GM19372 (cell line): ENCODE data around the gene RASA3.

ENCODE experiments used
- ATAC-seq: cut with Tn5 transposase; IDR thresholded peaks from one replicate; pipeline ENCODE4 v1.9.1; 2021; ENCODE audit warnings: mild to moderate bottlenecking, low read depth, moderate library complexity; ENCODE audit not compliant: unreplicated experiment

Gene RASA3

DNA sequence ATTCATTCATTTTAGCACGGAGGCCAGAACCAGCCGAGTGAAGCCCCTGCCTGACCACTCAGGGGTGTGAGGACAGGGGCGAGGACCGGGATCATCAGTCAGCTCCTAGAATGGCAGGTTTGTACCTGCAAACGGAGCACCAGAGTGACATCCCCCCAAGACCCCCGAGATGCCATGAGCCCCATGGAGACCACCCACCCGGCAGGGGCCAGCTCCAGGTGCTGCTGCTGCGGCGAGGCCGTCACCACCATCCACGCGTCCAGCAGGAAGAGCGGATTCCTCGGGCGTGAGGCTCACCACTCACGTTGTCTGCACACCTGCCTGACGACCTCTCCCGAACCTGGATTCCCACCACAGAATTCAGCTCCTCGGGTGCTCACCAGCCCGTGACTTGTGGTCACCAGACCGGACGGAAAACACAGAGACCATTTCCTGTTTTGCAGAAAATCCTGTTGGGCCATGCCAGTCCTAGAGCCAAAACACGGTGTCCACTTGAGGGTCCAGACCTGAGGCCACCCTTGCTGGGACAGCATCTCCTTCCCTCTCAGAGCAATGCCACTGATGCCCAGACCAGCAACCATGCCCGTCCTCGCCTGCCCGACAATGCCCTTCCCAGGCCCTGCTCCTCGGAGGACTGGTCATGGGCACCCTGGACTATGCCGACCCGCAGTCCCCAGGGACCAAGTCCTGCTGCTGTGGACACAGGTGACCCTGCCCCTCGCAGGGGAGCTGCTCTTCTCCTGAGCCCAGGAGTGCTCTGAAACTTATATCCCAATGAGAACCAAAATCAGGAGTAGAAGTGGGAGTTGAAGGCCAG lies 74.2 kb downstream of the RASA3 start:
- ATAC-seq, result no peak

GRCh38 chr13:114057166-114058050 lies 75.0 kb downstream of the RASA3 start:
- no peak for ATAC-seq

DNA sequence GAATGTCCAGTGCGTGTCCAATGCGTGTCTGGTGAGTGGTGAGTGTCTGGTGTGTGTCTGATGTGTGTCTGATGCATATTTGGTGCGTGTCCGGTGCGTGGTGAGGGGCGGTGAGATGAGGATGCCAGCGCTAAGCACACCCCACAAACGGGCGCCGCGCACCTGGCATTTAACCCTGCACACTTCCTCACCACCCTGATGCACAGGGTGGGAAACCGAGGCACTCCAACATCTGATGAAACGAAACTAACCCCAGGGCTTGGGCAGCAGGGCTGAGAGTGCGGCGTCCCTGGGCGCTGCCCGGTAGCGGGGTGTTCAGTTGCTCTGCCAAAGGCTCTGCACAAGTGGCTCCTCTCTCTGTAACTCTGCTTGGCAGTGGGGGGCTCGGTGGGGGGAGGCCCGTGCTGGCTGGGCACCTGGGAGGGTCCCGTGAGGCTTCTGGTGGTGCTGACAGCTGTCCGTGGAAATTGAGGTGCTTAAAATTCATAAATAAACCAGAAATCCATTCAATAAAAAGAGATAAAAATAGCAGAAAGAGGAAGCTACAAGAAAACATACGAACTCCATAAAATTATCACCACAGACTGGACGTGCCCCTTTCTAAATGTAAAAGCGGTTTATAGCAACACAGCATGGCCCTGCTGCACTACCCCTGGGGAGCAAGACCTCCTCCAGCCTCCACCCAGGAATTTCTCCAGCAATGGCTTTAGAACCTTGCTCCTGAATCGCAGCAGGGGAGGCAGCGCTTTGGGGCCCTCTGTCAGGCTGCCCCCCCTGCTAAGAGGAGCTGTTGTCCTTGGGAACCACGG lies 76.0 kb downstream of the RASA3 start:
- no peak for ATAC-seq

DNA sequence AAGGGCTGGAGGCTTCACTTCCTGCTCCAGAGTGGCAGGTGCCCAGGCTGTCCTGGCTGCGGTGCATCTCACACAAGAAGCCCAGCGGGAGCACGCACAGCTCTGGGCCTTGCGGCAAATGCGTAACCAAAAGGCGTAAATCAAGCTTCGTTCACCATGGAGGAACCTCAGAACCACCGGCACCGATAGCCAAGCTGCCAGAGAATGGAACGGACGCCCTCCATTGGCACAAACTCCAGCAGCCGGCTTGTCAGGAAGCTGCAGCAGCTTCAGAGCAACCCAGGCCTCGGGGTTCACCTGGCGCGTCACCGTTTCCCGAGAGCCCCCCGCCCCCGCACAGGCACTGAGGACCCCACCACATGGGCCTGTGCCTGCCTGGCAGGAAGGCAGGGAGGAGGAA lies 76.7 kb downstream of the RASA3 start:
- ATAC-seq, result no peak

DNA sequence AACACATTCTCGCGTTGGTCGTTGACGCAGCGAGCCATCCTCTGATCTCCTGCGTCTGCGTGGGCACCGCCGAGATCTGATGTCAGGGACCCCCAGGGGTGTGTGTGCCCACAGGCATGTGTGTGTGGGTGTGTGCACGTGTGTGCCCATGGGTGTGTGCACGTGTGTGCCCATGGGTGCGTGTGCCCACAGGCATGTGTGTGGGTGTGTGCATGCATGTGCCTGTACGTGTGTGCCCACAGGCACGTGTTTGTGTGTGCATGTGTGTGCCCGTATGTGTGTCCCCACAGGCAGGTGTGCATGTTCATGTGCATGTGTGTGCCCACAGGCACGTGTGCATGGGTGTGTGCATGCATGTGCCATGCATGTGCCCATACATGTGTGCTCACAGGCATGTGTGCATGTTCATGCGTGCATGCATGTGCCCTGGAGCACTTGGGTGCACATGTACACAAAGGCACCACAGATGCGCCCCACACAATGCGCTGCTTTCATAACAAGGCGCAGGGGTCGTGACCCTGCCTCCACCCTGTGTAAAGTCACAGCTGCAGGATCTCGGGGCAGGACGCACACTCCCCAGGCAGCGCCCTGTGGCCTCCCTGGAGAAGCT lies 77.5 kb downstream of the RASA3 start:
- no peak for ATAC-seq

GRCh38 chr13:114054264-114054663 lies 78.2 kb downstream of the RASA3 start:
- ATAC-seq, result no peak

DNA sequence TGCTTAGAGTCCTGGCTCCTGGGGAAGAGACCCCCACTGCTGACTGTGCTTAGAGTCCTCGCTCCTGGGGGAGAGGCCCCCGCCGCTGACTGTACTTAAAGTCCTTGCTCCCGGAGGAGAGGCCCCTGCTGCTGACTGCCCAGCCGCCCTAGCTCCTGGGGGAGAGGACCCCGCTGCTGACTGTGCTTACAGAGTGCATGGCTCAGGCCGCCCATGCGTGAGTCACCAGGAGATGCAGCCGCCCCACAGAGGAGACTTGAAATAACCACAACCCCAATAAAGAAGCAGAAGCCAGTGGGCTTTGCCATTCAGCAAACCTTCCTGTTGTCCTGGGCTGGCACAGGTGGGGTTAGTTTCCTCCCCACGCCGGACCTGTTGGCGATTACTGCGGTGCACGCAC lies 79.4 kb downstream of the RASA3 start:
- no peak for ATAC-seq

DNA sequence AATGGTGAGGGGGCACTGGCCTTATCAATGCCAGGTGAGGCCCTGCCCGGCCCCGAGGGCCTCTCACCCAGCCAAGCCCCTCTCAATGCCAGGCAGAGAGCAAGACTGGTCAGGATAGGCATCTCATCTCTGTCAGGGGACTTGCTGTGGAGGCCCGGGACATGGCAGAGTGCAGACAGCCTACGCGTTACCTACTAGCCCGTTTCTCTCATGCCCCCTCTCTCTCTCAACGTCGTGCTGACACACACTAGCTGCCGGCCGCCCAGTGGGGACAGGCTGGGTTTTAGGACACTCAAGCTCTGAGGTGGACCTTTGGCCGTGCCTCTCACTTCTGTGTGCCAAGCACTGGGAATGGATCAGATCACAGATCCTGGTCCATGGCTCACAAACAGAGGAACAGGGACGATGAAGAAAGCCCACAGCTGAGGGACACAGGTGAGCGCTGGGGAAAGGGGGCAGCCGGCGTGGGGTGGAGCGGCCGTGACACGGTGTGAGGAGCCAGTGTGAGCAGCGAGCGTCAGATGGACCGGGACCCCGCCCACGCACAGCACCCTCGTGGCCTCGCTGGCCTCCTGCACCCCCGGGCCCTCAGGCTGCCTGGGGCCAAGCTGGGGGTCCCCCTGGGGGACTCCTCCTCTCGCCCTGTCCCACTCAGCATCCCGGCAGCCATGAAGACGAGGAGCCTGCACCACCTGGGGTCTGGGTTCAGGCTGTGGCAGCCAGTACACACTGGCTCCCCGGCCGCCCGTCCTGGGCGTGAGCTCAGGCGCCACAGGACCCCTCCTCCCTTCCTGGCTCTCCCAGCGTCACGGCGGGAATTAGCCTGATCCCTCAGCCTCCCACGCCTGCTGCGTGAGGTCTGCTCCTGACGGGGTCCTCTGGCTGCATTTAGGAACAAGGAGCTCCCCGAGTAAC lies 81.6 kb downstream of the RASA3 start:
- no peak for ATAC-seq

DNA sequence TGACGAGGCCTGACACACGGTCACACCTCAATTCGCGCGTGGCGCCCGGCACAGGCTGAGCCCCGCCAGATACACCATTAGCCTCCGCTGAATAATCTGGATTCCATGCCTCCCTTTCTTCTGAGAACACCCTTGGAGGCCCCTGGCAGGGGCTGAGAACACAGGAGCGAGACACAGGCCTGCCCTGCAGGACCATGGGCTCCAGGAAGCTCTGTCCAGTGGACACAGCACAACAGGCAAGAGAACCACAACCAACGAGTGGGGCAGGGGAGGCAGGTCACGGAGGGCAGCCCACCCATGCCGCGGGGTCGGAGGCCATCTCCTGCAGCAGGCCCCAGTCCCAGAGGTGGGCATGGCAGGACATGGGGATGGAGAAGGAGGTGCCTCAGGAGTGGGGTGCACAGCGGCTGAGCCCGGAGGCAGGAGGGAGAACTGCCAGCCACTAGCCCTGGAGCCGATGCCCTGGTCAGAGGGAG lies 82.8 kb downstream of the RASA3 start:
- no peak for ATAC-seq

- peak; percentile 47 for ATAC-seq
Measured at GRCh38 chr13:114049026-114049425, 83.4 kb downstream of the RASA3 start.

DNA sequence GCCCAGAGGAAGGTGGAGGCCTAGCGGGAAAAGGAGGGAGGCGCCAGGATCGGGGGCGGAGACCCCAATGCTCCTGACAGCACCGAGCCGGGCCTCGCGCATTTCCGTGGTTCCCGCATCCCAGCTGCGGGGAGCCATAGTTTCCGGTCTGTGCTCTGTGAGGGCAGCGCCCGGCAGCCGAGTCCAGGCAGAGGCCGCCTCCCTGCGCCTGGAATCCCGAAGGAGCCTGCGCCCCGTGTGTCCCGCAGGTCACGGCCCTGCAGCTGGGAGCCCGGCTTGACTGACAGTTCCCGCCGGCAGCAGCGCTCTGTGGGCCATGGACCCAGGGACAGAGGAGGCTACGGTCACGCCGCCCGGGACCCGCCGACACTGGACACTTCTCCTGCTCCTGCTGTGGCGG lies 84.0 kb downstream of the RASA3 start:
- ATAC-seq, result no peak

- peak; percentile 87 for ATAC-seq
Measured at GRCh38 chr13:114047358-114047881, 85.0 kb downstream of the RASA3 start.

GRCh38 chr13:114046431-114046975 lies 85.9 kb downstream of the RASA3 start:
- no peak for ATAC-seq

- ATAC-seq, result no peak
Measured at GRCh38 chr13:114045113-114045735, 87.2 kb downstream of the RASA3 start.

GRCh38 chr13:114044486-114044885 lies 87.9 kb downstream of the RASA3 start:
- ATAC-seq, result no peak

DNA sequence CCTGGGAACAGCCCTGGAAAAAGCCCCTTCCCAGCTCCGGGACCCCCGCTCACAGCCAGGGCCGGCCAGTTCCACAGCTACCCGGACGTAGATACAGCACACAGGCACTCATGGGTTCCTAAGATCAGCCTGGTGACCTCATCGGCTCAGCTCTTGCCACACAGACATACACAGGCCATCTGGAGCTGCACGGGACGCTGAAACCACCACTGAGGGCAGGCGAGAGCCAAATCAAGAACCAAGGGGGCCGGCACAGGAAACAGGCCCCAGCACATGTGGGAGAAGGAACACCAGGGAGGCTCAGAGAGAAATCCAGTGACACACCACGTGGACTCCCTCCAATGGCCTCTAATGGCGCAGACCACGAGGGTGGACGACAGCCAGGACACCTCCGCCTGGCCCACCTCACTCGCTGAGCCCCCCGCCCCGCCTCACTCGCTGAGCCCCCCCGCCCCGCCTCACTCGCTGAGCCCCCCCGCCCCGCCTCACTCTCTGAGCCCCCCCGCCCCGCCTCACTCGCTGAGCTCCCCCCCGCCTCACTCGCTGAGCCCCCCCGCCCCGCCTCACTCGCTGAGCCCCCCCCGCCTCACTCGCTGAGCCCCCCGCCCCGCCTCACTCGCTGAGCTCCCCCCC lies 88.9 kb downstream of the RASA3 start:
- ATAC-seq, result no peak

DNA sequence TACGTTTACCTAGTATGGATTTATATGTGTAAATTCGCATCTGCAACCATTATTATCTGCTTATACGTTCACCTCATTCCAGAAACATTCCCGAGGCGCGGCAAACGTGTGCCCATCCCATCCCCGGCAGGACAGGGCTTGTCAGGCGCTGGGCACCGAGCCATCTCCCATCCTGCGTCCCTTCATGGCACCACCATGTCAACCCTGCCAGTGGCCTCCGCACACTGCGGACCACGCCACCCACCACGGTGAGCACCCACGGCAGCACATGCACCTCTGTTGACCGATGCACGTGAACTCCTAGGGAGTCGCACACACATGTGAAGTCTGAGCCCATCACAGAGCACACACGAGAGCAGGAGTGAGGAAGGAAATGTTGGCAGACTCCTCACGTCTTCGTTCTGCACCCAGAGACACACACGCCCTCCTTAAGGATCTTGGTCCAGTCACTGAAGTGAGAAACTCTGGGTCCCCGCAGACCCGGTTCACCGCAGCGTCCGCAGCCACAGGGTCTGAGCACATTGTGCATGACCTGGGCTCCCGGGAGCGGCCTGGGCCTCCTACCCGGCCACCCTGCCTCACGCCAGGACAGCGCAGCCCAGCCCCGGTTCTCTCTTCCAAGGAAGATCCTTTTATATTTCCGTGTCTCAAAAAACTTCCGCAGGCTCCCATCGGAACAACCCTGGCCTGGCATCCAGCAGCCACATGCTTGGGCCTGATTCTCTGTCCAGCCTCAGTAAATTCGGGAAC lies 90.2 kb downstream of the RASA3 start:
- no peak for ATAC-seq
